Neuronal stem cell (in vitro differentiated cells): ENCODE data around the gene NRBP1.

Source experiments
- DNase-seq: peaks from one replicate; pipeline ENCODE4 v3.0.0-alpha.2; 2013; ENCODE audit warnings: low spot score
- H2AFZ ChIP-seq: one replicate; pipeline ENCODE4 v1.6.1; 2013; ENCODE audit warnings: mild to moderate bottlenecking, low read length, inconsistent platforms
- H2AK5ac ChIP-seq: 2 replicates; pipeline ENCODE4 v1.6.1; 2013; ENCODE audit warnings: low read depth, mild to moderate bottlenecking, inconsistent platforms, low read length, moderate library complexity, mixed read lengths
- H2BK120ac ChIP-seq: 2 replicates; pipeline ENCODE4 v1.6.1; 2013; ENCODE audit warnings: low read depth, mild to moderate bottlenecking, inconsistent platforms, low read length, moderate library complexity, mixed read lengths
- H2BK12ac ChIP-seq: one replicate; pipeline ENCODE4 v1.6.1; 2013; ENCODE audit warnings: low read length, inconsistent platforms
- H2BK15ac ChIP-seq: 2 replicates; pipeline ENCODE4 v1.6.1; 2013; ENCODE audit warnings: mild to moderate bottlenecking, low read length, inconsistent platforms, mixed read lengths
- H2BK5ac ChIP-seq: one replicate; pipeline ENCODE4 v1.6.1; 2013; ENCODE audit warnings: inconsistent platforms, mild to moderate bottlenecking, low read length, moderate library complexity
- H3K14ac ChIP-seq: one replicate; pipeline ENCODE4 v1.6.1; 2013; ENCODE audit warnings: low read length, inconsistent platforms
- H3K18ac ChIP-seq: 2 replicates; pipeline ENCODE4 v1.6.1; 2013; ENCODE audit warnings: low read length, inconsistent platforms
- H3K23ac ChIP-seq: 2 replicates; pipeline ENCODE4 v1.6.1; 2013; ENCODE audit warnings: low read depth, mild to moderate bottlenecking, mixed read lengths, low read length, inconsistent platforms; ENCODE audit not compliant: poor library complexity
- H3K27ac ChIP-seq: replicated peaks from 3 replicates; pipeline ENCODE4 v1.5.1; 2013; ENCODE audit warnings: low read length, inconsistent platforms
- H3K27me3 ChIP-seq, 3 experiments: 2 replicates each; pipeline ENCODE4 v1.6.1; 2013; ENCODE audit warnings: low read length in 3 of 3, mild to moderate bottlenecking in 2 of 3, inconsistent platforms in 1 of 3, low read depth in 1 of 3, mixed read lengths in 1 of 3, moderate library complexity in 1 of 3; ENCODE audit not compliant: control insufficient read depth in 3 of 3, insufficient read depth in 3 of 3
- H3K36me3 ChIP-seq, 2 donors: replicated peaks in 1 of 2; 2 replicates each; pipeline ENCODE4 v1.6.1; 2013; ENCODE audit warnings: low read length in 2 of 2; ENCODE audit not compliant: control insufficient read depth in 2 of 2, insufficient read depth in 2 of 2
- H3K4ac ChIP-seq: 2 replicates; pipeline ENCODE4 v1.6.1; 2013; ENCODE audit warnings: inconsistent platforms, mild to moderate bottlenecking, low read length, moderate library complexity
- H3K4me1 ChIP-seq, 2 donors: 1 replicate in 1 of 2; 2 replicates in 1 of 2; pipeline ENCODE4 v1.6.1; 2013; ENCODE audit warnings: low read length in 2 of 2, low read depth in 1 of 2; ENCODE audit not compliant: control insufficient read depth in 2 of 2, insufficient read depth in 1 of 2
- H3K4me2 ChIP-seq: one replicate; pipeline ENCODE4 v1.6.1; 2013; ENCODE audit warnings: mild to moderate bottlenecking, low read length, inconsistent platforms; ENCODE audit not compliant: insufficient read depth, poor library complexity, severe bottlenecking
- H3K4me3 ChIP-seq, 2 donors: 2 replicates each; pipeline ENCODE4 v1.5.1; 2013; ENCODE audit warnings: low read length in 2 of 2, mild to moderate bottlenecking in 2 of 2, inconsistent platforms in 1 of 2, moderate library complexity in 1 of 2
- H3K79me1 ChIP-seq: one replicate; pipeline ENCODE4 v1.6.1; 2013; ENCODE audit warnings: low read depth, mild to moderate bottlenecking, inconsistent platforms, low read length, moderate library complexity
- H3K9ac ChIP-seq: one replicate; pipeline ENCODE4 v1.6.1; 2013; ENCODE audit warnings: mild to moderate bottlenecking, low read depth, low read length, inconsistent platforms; ENCODE audit not compliant: poor library complexity
- H3K9me3 ChIP-seq, 2 donors: replicated peaks in 1 of 2; 2 replicates each; pipeline versions ENCODE3 to v1.6.1; 2013; ENCODE audit warnings: low read length in 2 of 2, mild to moderate bottlenecking in 2 of 2, inconsistent platforms in 1 of 2, low read depth in 1 of 2, mixed read lengths in 1 of 2, moderate library complexity in 1 of 2; ENCODE audit not compliant: control insufficient read depth in 2 of 2, insufficient read depth in 1 of 2
- H4K8ac ChIP-seq: one replicate; pipeline ENCODE4 v1.6.1; 2013; ENCODE audit warnings: low read depth, mild to moderate bottlenecking, inconsistent platforms, low read length, moderate library complexity
- H4K91ac ChIP-seq: one replicate; pipeline ENCODE4 v1.6.1; 2013; ENCODE audit warnings: low read length, low read depth, mild to moderate bottlenecking, inconsistent platforms; ENCODE audit not compliant: poor library complexity
- WGBS, 2 donors: extraction: QIAGEN DNeasy Blood & Tissue Kit; methylation state at CpG; one replicate each; pipeline ENCODE4 v1.1.7; 2013; ENCODE audit warnings: missing lambda C conversion rate in 2 of 2, mixed read lengths in 1 of 2; ENCODE audit not compliant: insufficient read length in 2 of 2, insufficient replicate concordance in 1 of 2; ENCODE audit errors: extremely low coverage in 2 of 2; 5-methylcytosine and 5-hydroxymethylcytosine counted together

The NRBP1 gene

DNA sequence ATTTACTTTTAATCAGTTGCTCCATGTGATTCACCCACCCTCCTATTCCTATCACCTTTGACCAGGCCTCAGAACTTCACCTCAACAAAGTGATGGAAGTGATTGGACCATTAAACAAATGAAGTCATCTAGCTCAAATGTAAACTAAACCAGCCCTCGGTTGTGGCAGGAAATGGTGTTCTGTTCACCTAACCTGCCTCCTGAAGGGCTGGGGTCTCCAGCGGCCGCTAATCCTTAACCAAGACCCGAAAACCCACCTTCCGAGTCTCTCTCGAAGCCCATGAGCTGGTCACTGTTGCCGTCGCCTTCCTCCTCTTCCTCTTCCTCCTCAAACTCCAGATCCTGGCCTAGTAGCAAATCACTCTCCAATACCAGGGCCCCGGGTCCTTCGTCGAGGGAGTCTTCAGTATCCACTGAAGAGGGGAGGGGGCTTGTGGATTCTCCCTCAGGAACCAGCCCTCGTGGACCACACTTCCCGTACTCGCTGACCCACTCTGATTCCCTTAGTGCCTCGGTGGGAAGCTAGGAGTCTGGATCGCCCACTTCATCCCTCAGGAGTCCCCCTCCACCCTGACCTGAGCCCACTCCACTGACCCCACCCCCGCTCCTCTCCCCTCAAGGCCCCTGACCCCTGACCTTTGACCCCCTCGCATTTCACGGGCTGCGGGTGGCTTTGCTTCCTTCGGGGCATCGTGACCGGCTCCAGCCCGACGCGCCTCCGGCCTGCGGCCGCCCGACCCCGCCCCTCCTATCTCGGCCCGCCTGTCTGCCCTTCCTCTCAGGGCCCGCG is 48.4 kb upstream of the NRBP1 start:
- no CpG with 5 or more reads among the region's 35 CpGs for WGBS, 2 donors
- H3K4ac ChIP-seq = no peak overlapping the region
- no peaks in the 10 kb centered on the region for H3K27me3 ChIP-seq
- H2BK5ac ChIP-seq = peak overlapping the region; percentile 21
- H3K27ac ChIP-seq = peak overlapping the region; percentile 81
- no peak overlapping the region for H4K91ac ChIP-seq
- no peak overlapping the region for H3K14ac ChIP-seq
- peaks cover 6 to 11% of the 10 kb centered on the region in 2 donors for H3K4me1 ChIP-seq
- H2AK5ac ChIP-seq = peak overlapping the region; percentile 12
- no peak overlapping the region for H2BK120ac ChIP-seq
- peak overlapping the region; percentile 89 for H3K18ac ChIP-seq
- H2BK12ac ChIP-seq = no peak overlapping the region
- H3K4me2 ChIP-seq = peak overlapping the region; percentile 77
- no peak overlapping the region for H4K8ac ChIP-seq
- peak overlapping the region; percentile 86 for H2AFZ ChIP-seq
- peaks cover 61 to 83% of the 10 kb centered on the region in 2 donors for H3K36me3 ChIP-seq
- H3K4me3 ChIP-seq = peak overlapping the region; percentile 67 to 93
- H3K9me3 ChIP-seq = no peaks in the 10 kb centered on the region
- DNase-seq = peak; percentile 71
- no peak overlapping the region for H2BK15ac ChIP-seq
- H3K79me1 ChIP-seq = peaks cover 14% of the 10 kb centered on the region
- H3K23ac ChIP-seq = peak overlapping the region; percentile 87
- no peak overlapping the region for H3K9ac ChIP-seq

GRCh38 chr2:27380626-27381545 is 47.5 kb upstream of the NRBP1 start, which contains the start of gene ZNF513:
ZNF513 (minus strand) TSS chr2:27380734; CDS start chr2:27380526, 208 bp downstream.
- Histone ChIP-seq H3K36me3 (peaks cover 60 to 83% of the 10 kb centered on the region in 2 donors), H2AFZ (peak within 1 kb of the TSS; percentile 86), H3K9me3 (no peaks in the 10 kb centered on the region), H3K4me3 (peak within 1 kb of the TSS; percentile 67 to 93), H3K4ac (no peak within 1 kb of the TSS), H3K23ac (peak within 1 kb of the TSS; percentile 87), H3K18ac (peak within 1 kb of the TSS; percentile 89), H3K27ac (peak within 1 kb of the TSS; percentile 89), H2BK15ac (peak within 1 kb of the TSS; percentile 12), H2AK5ac (peak within 1 kb of the TSS; percentile 73), H4K8ac (peak within 1 kb of the TSS; percentile 53), H2BK120ac (peak within 1 kb of the TSS; percentile 4), H3K9ac (peak within 1 kb of the TSS; percentile 89), H3K4me2 (peak within 1 kb of the TSS; percentile 77), H3K4me1 (peaks cover 6 to 11% of the 10 kb centered on the region in 2 donors), H4K91ac (peak within 1 kb of the TSS; percentile 85), H3K14ac (peak within 1 kb of the TSS; percentile 79), H2BK5ac (peak within 1 kb of the TSS; percentile 44), H3K79me1 (peaks cover 9% of the 10 kb centered on the region), H3K27me3 (no peaks in the 10 kb centered on the region), H2BK12ac (no peak within 1 kb of the TSS)
- DNase-seq = peak; percentile 93
- no CpG with 5 or more reads among the region's 67 CpGs for whole genome bisulfite sequencing, 2 donors

GRCh38 chr2:27381577-27382181 is 46.8 kb upstream of the NRBP1 start:
- Histone ChIP-seq H2BK12ac (no peak overlapping the region), H2AK5ac (peak overlapping the region; percentile 73), H3K27me3 (no peaks in the 10 kb centered on the region), H3K4ac (no peak overlapping the region), H2BK5ac (peak overlapping the region; percentile 44), H4K8ac (no peak overlapping the region), H3K14ac (no peak overlapping the region), H2BK15ac (peak overlapping the region; percentile 12), H3K18ac (no peak overlapping the region), H3K4me2 (no peak overlapping the region), H3K9me3 (no peaks in the 10 kb centered on the region), H3K23ac (peak overlapping the region; percentile 43), H3K4me3 (peak overlapping the region in 1 of 2 donors; percentile 17), H2AFZ (no peak overlapping the region), H3K36me3 (peaks cover 55 to 81% of the 10 kb centered on the region in 2 donors), H3K4me1 (peaks cover 6 to 11% of the 10 kb centered on the region in 2 donors), H3K79me1 (peaks cover 7% of the 10 kb centered on the region), H4K91ac (peak overlapping the region; percentile 85), H2BK120ac (no peak overlapping the region), H3K27ac (peak overlapping the region; percentile 89), H3K9ac (no peak overlapping the region)
- no peak for DNase-seq
- no CpG with 5 or more reads among the region's 10 CpGs for WGBS, 2 donors
